H1 (cell line): ENCODE results near the gene KDM8. TPM values are rescaled to one million over a fixed set of nuclear protein-coding genes. Genes with fewer than 3 reads are reported as not detected.
"Not testable (repeated sequence)": the region's sequence is repeated elsewhere in the genome, so short reads cannot be mapped to it uniquely, and the experiment has no call there.

Experiments
- CTCF ChIA-PET: fragments of 300-600 bp; sonication (Branson Sonifier 250); formaldehyde crosslinking; loops from one replicate; lab custom pipeline; 2021; ENCODE audit not compliant: partially characterized antibody; lab: Charles Lee
- POLR2A ChIA-PET: fragments of 300-600 bp; sonication (Branson Sonifier 250); formaldehyde crosslinking; loops from one replicate; lab custom pipeline; 2021; ENCODE audit warnings: inconsistent platforms; ENCODE audit not compliant: partially characterized antibody; lab: Charles Lee
- DNase-seq, 2 experiments: peaks; one replicate each; pipeline versions ENCODE4 v3.0.0 to v3.0.0-alpha.2; 2010 to 2022; ENCODE audit warnings: low spot score in 2 of 2, low read depth in 1 of 2, mixed read lengths in 1 of 2
- FAIRE-seq: peaks from 2 replicates; lab custom pipeline; 2011; peaks lifted over from hg19 to GRCh38; lab: Jason Lieb, UNC
- H2AFZ ChIP-seq: 2 replicates; pipeline ENCODE4 v1.8.1; 2012; ENCODE audit warnings: low read length, inconsistent platforms
- H2AK5ac ChIP-seq: 2 replicates; pipeline ENCODE4 v1.6.1; 2013; ENCODE audit warnings: low read depth, low read length
- H2BK120ac ChIP-seq: replicated peaks from 2 replicates; pipeline ENCODE3; 2013; ENCODE audit warnings: low read depth, low read length, inconsistent platforms
- H2BK12ac ChIP-seq: 2 replicates; pipeline ENCODE4 v1.6.1; 2013; ENCODE audit warnings: low read depth, low read length
- H2BK15ac ChIP-seq: 2 replicates; pipeline ENCODE4 v1.6.1; 2013; ENCODE audit warnings: low read length
- H2BK20ac ChIP-seq: 2 replicates; pipeline ENCODE4 v1.6.1; 2013; ENCODE audit warnings: low read length
- H2BK5ac ChIP-seq: 2 replicates; pipeline ENCODE4 v1.6.1; 2013; ENCODE audit warnings: low read depth, low read length
- H3K14ac ChIP-seq: 2 replicates; pipeline ENCODE4 v1.6.1; 2013; ENCODE audit warnings: inconsistent platforms; ENCODE audit not compliant: insufficient read length
- H3K18ac ChIP-seq: 2 replicates; pipeline ENCODE4 v1.6.1; 2013; ENCODE audit warnings: low read length; ENCODE audit errors: extremely low read depth
- H3K23ac ChIP-seq: 2 replicates; pipeline ENCODE4 v1.6.1; 2013; ENCODE audit warnings: inconsistent platforms; ENCODE audit not compliant: insufficient read length
- H3K23me2 ChIP-seq: 2 replicates; pipeline ENCODE4 v1.6.1; 2013; ENCODE audit warnings: low read depth, low read length
- H3K27ac ChIP-seq: 2 replicates; pipeline ENCODE4 v1.6.1; 2011; ENCODE audit warnings: low read depth, low read length, inconsistent platforms
- H3K27me3 ChIP-seq, 4 experiments: replicated peaks in 1 of 4; 1 replicate in 1 of 4; 2 replicates in 3 of 4; pipeline versions ENCODE4 v1.6.1 to v1.8.1; 2011 to 2013; ENCODE audit warnings: low read length in 3 of 4, mild to moderate bottlenecking in 3 of 4, inconsistent platforms in 2 of 4, mixed read lengths in 2 of 4, moderate library complexity in 1 of 4; ENCODE audit not compliant: control insufficient read depth in 3 of 4, insufficient read depth in 3 of 4; ENCODE audit errors: extremely low read depth in 1 of 4
- H3K36me3 ChIP-seq, 4 experiments: 2 replicates each; pipeline versions ENCODE4 v1.6.1 to v1.8.1; 2011 to 2013; ENCODE audit warnings: mild to moderate bottlenecking in 4 of 4, low read length in 3 of 4, moderate library complexity in 2 of 4, control low read depth in 1 of 4, inconsistent platforms in 1 of 4; ENCODE audit not compliant: insufficient read depth in 4 of 4, control insufficient read depth in 2 of 4
- H3K4ac ChIP-seq: replicated peaks from 2 replicates; pipeline ENCODE3; 2013; ENCODE audit warnings: low read length, low read depth, mixed read lengths, inconsistent platforms; ENCODE audit not compliant: insufficient read length
- H3K4me1 ChIP-seq, 4 experiments: replicated peaks in 1 of 4; 1 replicate in 1 of 4; 2 replicates in 3 of 4; pipeline versions ENCODE4 v1.6.1 to v1.8.1; 2011 to 2013; ENCODE audit warnings: low read length in 3 of 4, inconsistent platforms in 2 of 4, mixed read lengths in 1 of 4; ENCODE audit not compliant: insufficient read depth in 4 of 4, control insufficient read depth in 3 of 4
- H3K4me2 ChIP-seq, 2 experiments: 2 replicates each; pipeline versions ENCODE4 v1.6.1 to v1.8.1; 2011 to 2013; ENCODE audit warnings: low read depth in 2 of 2, low read length in 2 of 2, control low read depth in 1 of 2, inconsistent platforms in 1 of 2, mild to moderate bottlenecking in 1 of 2; ENCODE audit not compliant: insufficient read depth in 1 of 2
- H3K4me3 ChIP-seq, 4 experiments: fragments of 200-600, 300-600 bp in 1 of 4; sonication (generic), shearing (Covaris generic), sonication (Bioruptor Twin) in 1 of 4; 2 replicates each; pipeline versions ENCODE4 v1.5.1 to v1.8.1; 2011 to 2016; ENCODE audit warnings: low read length in 4 of 4, low read depth in 3 of 4, control low read depth in 2 of 4, inconsistent platforms in 2 of 4, mild to moderate bottlenecking in 2 of 4, mixed read lengths in 1 of 4, moderate library complexity in 1 of 4; ENCODE audit not compliant: insufficient read depth in 2 of 4; ENCODE audit errors: extremely low read depth in 1 of 4
- H3K56ac ChIP-seq: replicated peaks from 2 replicates; pipeline ENCODE3; 2013; ENCODE audit warnings: low read depth, mild to moderate bottlenecking, mixed read lengths, low read length, inconsistent platforms; ENCODE audit not compliant: insufficient read length
- H3K79me1 ChIP-seq: 2 replicates; pipeline ENCODE4 v1.6.1; 2013; ENCODE audit warnings: low read depth, low read length, control low read depth
- H3K79me2 ChIP-seq, 2 experiments: 2 replicates each; pipeline versions ENCODE4 v1.6.1 to v1.8.1; 2012 to 2013; ENCODE audit warnings: low read length in 2 of 2, mild to moderate bottlenecking in 2 of 2, inconsistent platforms in 1 of 2; ENCODE audit not compliant: insufficient read depth in 2 of 2, control insufficient read depth in 1 of 2
- H3K9ac ChIP-seq, 4 experiments: replicated peaks in 1 of 4; 1 replicate in 1 of 4; 2 replicates in 3 of 4; pipeline versions ENCODE4 v1.6.1 to v1.8.1; 2011 to 2013; ENCODE audit warnings: low read depth in 3 of 4, low read length in 3 of 4, control low read depth in 2 of 4, mild to moderate bottlenecking in 2 of 4, moderate library complexity in 2 of 4, inconsistent platforms in 1 of 4; ENCODE audit errors: extremely low read depth in 1 of 4
- H3K9me3 ChIP-seq, 2 experiments: 2 replicates each; pipeline versions ENCODE4 v1.6.1 to v1.8.1; 2012 to 2013; ENCODE audit warnings: mild to moderate bottlenecking in 2 of 2, moderate library complexity in 2 of 2, control low read depth in 1 of 2, inconsistent platforms in 1 of 2, low read depth in 1 of 2, low read length in 1 of 2, mixed read lengths in 1 of 2; ENCODE audit not compliant: insufficient read depth in 2 of 2
- H4K20me1 ChIP-seq, 2 experiments: replicated peaks in 1 of 2; 2 replicates each; pipeline versions ENCODE3 to v1.8.1; 2011 to 2013; ENCODE audit warnings: inconsistent platforms in 2 of 2, low read length in 2 of 2, mild to moderate bottlenecking in 1 of 2; ENCODE audit not compliant: insufficient read depth in 2 of 2, control insufficient read depth in 1 of 2
- H4K5ac ChIP-seq: 2 replicates; pipeline ENCODE4 v1.6.1; 2013; ENCODE audit warnings: low read length, low read depth, mixed read lengths, inconsistent platforms; ENCODE audit not compliant: insufficient read length
- H4K8ac ChIP-seq: 2 replicates; pipeline ENCODE4 v1.8.0; 2013; ENCODE audit warnings: mild to moderate bottlenecking, moderate library complexity, low read length, inconsistent platforms; ENCODE audit not compliant: insufficient read depth; ENCODE audit errors: extremely low read depth
- H4K91ac ChIP-seq: replicated peaks from 2 replicates; pipeline ENCODE3; 2013; ENCODE audit warnings: low read length, mixed read lengths, inconsistent platforms; ENCODE audit not compliant: insufficient read length
- WGBS, 2 experiments: shearing (Covaris generic) in 1 of 2; methylation state at CpG; one replicate each; pipeline versions ENCODE4 v1.1.6 to v1.1.7; 2013 to 2015; ENCODE audit warnings: low lambda C conversion rate in 2 of 2, mixed read lengths in 2 of 2, inconsistent platforms in 1 of 2, low coverage in 1 of 2, missing lambda C conversion rate in 1 of 2; ENCODE audit not compliant: insufficient replicate concordance in 2 of 2, insufficient coverage in 1 of 2, insufficient read length in 1 of 2; ENCODE audit errors: extremely low coverage in 1 of 2, missing lambda C conversion rate in 1 of 2; 5-methylcytosine and 5-hydroxymethylcytosine counted together
- polyA plus RNA-seq, 7 experiments: library from polyadenylated mRNA; depleted of rRNA in 3 of 7; stranded (reverse) in 5 of 7; unstranded in 2 of 7; fragments of >200 nt in 5 of 7; fragments of 200-250 nt in 2 of 7; gene quantifications; 1 replicate in 5 of 7; 2 replicates in 1 of 7; 4 replicates in 1 of 7; pipeline versions ENCODE4 v1.2.1 to v1.2.3, GENCODE V29; 2011 to 2013; ENCODE audit warnings: missing spikeins in 2 of 7, mixed read lengths in 2 of 7
- total RNA-seq: library from RNA; stranded (reverse); fragmentation: NEBNext Ultra II Directional; extraction: Animal tissue kit (Norgen Biotek cat#: 25700); gene quantifications from 2 replicates; pipeline ENCODE4 v1.2.1, GENCODE V29; 2021

Gene KDM8
- total and polyA plus RNA-seq, 2 of the 8 experiments (the other 6 are each of a cell fraction or from before 2014, with no cell fraction given) = 10.3 to 12.8 TPM

GRCh38 chr16:27200914-27201313 is 2.4 kb upstream of the KDM8 start:
- H3K18ac ChIP-seq, H2BK20ac ChIP-seq, H2BK15ac ChIP-seq, H4K8ac ChIP-seq, H2AFZ ChIP-seq, H3K27ac ChIP-seq, H3K79me2 ChIP-seq, H3K4ac ChIP-seq, H2BK5ac ChIP-seq, H3K4me2 ChIP-seq, CTCF ChIA-PET, FAIRE-seq, H4K20me1 ChIP-seq, H4K5ac ChIP-seq, H2BK120ac ChIP-seq, H4K91ac ChIP-seq, H3K56ac ChIP-seq, H3K4me3 ChIP-seq, H2BK12ac ChIP-seq, POLR2A ChIA-PET, H2AK5ac ChIP-seq, H3K9me3 ChIP-seq, H3K14ac ChIP-seq, DNase-seq, H3K27me3 ChIP-seq, H3K23me2 ChIP-seq, H3K79me1 ChIP-seq, H3K36me3 ChIP-seq, H3K4me1 ChIP-seq, H3K9ac ChIP-seq, H3K23ac ChIP-seq: not testable (repeated sequence)
- 91% methylated on average over 3 of the region's 3 CpGs; no CpG with 5 or more reads in 1 of the 2 experiments for WGBS, 2 experiments
